NCI-H1105 (cell line): ENCODE data around the gene RBMY1D.
"Not testable (repeated sequence)": the region's sequence is repeated elsewhere in the genome, so short reads cannot be mapped to it uniquely, and the experiment has no call there.

Source experiments
- DNase-seq: peaks from one replicate; lab custom pipeline; 2025; lab: John Stamatoyannopoulos, UW

RBMY1D gene

GRCh38 chrY:21894426-21894825, at the start of gene RBMY1D:
TSS of gene RBMY1D (minus strand) at chrY:21894526. CDS start at chrY:21892513, 2,013 bp downstream.
- DNase-seq, result not testable (repeated sequence)

- DNase-seq, result not testable (repeated sequence)
These were observed 23.6 kb upstream of the RBMY1D start, which contains the start of gene RBMY1E for GRCh38 chrY:21917932-21918331. TSS of gene RBMY1E (minus strand) at chrY:21918032. CDS start at chrY:21916054, 1,978 bp downstream.

DNA sequence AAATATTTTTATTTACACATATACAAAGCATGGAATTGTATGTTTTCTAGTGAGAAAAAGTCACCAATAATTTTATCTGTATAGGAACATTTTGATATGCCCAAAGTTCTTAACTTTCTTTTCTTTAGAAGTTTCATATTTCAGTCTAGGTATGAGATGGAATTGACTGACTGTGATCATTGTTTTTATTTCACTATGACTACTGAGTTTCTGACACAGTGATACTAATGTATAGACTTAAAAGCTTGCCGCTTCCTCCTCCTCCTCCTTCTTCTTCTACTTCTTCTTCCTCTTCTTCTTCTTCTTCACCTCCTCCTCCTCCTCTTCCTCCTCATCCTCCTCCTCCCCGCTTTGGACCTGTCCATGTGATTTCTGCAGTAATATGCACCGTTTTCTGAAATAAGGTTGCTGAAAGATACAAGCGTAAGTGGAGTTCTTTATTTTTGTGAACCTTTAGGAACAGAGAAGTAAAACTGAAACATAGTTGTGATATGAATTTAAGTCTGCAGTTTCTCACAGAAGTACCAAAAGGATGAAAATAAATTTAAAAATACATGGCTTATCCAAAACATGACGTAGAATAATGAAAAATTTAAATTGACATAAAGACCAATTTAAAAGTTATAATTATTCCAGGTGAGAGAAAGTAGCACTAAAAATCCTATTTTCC, 24.8 kb downstream of the RBMY1D start:
- not testable (repeated sequence) for DNase-seq

- no peak for DNase-seq
These were observed 48.8 kb downstream of the RBMY1D start for GRCh38 chrY:21845481-21845880.

- no peak for DNase-seq
These were observed 52.2 kb downstream of the RBMY1D start for GRCh38 chrY:21842090-21842489.

GRCh38 chrY:21839489-21839888, 54.8 kb downstream of the RBMY1D start:
- DNase-seq, result no peak

GRCh38 chrY:21836343-21836742, 58.0 kb downstream of the RBMY1D start:
- DNase-seq, result no peak

DNA sequence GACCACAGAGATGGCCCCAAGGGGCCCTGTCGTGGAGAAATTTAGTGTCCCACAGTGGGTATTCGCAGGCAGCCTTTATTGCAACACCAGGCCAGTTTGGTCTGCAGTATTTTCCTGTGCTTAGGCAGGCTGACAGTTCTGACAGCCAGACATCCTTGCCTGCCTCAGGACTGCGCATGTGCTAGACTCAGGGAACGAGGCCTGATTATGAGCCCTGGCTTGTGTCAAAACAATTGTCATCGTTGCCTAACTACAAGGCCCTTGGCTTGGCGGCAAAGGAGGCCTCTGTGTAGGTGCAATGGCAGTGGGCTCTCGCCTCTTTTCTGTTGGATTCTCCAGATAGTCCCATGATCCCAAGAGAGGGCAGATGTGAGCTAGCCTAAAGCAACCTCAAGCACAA, 59.3 kb downstream of the RBMY1D start:
- no peak for DNase-seq
